Kidney (tissue), 14 donors: ENCODE results near the gene PPY. TPM values are rescaled to one million over a fixed set of nuclear protein-coding genes. Genes with fewer than 3 reads are reported as not detected.

Source experiments
- DNase-seq, 5 donors: peaks; one replicate each; pipeline ENCODE4 v3.0.0-alpha.2; 2013 to 2020
- FAIRE-seq: peaks from 2 replicates; lab custom pipeline; 2012; peaks lifted over from hg19 to GRCh38; lab: Jason Lieb, UNC
- H3K27ac ChIP-seq, 2 donors: one replicate each; pipeline ENCODE4 v1.7.0; 2013; ENCODE audit warnings: low read depth in 2 of 2, low read length in 2 of 2, inconsistent platforms in 1 of 2
- H3K27me3 ChIP-seq: one replicate; pipeline ENCODE4 v1.7.1; 2013; ENCODE audit warnings: low read length, inconsistent platforms; ENCODE audit not compliant: control insufficient read depth, insufficient read depth
- H3K36me3 ChIP-seq, 3 donors: one replicate each; pipeline versions ENCODE4 v1.7.0 to v1.7.1; 2013; ENCODE audit warnings: low read length in 3 of 3, control low read depth in 1 of 3, inconsistent platforms in 1 of 3; ENCODE audit not compliant: insufficient read depth in 3 of 3, control insufficient read depth in 2 of 3
- H3K4me1 ChIP-seq, 3 donors: one replicate each; pipeline versions ENCODE4 v1.7.0 to v1.7.1; 2013; ENCODE audit warnings: low read length in 3 of 3, inconsistent platforms in 1 of 3, low read depth in 1 of 3; ENCODE audit not compliant: control insufficient read depth in 2 of 3, insufficient read depth in 2 of 3
- H3K4me3 ChIP-seq, 3 donors: one replicate each; pipeline versions ENCODE4 v1.7.0 to v1.8.1; 2013; ENCODE audit warnings: low read length in 3 of 3, control low read depth in 1 of 3, inconsistent platforms in 1 of 3
- H3K9ac ChIP-seq, 3 donors: one replicate each; pipeline versions ENCODE4 v1.7.0 to v1.7.1; 2013; ENCODE audit warnings: low read length in 3 of 3, control low read depth in 1 of 3, inconsistent platforms in 1 of 3
- H3K9me3 ChIP-seq, 3 donors: one replicate each; pipeline versions ENCODE4 v1.7.0 to v1.7.1; 2013; ENCODE audit warnings: low read length in 3 of 3, control low read depth in 1 of 3, inconsistent platforms in 1 of 3; ENCODE audit not compliant: control insufficient read depth in 2 of 3, insufficient read depth in 1 of 3
- intact Hi-C: fragments of 100-400 bp; cut with DNase I; formaldehyde crosslinking; loops from one replicate; pipeline ENCODE4 v1.11.1; 2022
- polyA plus RNA-seq: library from polyadenylated mRNA; stranded (reverse); fragments of 350-450 nt; fragmentation: Illumina TruSeq; extraction: RNeasy Lipid Tissue Mini Kit (QIAGEN cat#74804); gene quantifications from one replicate; pipeline ENCODE4 v1.2.3, GENCODE V29; 2014; ENCODE audit warnings: low read depth, low replicate concordance; ENCODE audit not compliant: insufficient read depth
- total RNA-seq: library from RNA; stranded (reverse); fragmentation: NEBNext Ultra II Directional; extraction: Animal tissue kit (Norgen Biotek cat#: 25700); gene quantifications from one replicate; pipeline ENCODE4 v1.2.1, GENCODE V29; 2021
- TF ChIP-seq, protein P1 (sequence below): IDR thresholded peaks from 3 replicates; pipeline ENCODE4 v1.5.1; 2012; ENCODE audit warnings: mild to moderate bottlenecking, moderate library complexity, borderline replicate concordance; ENCODE audit not compliant: insufficient read depth; ENCODE audit errors: extremely low read depth
- donor health status: control.
- donor health status: control.
- donor health status: control.
- donor health status: control.
- donor health status: control.
- donor health status: DM: yes; HTN: yes; CAD: no.
- donor health status: Normal renal cell carcinoma (clear cell type).

The PPY gene
- total and polyA plus RNA-seq, 2 donors from 2014 or later, result not detected

DNA sequence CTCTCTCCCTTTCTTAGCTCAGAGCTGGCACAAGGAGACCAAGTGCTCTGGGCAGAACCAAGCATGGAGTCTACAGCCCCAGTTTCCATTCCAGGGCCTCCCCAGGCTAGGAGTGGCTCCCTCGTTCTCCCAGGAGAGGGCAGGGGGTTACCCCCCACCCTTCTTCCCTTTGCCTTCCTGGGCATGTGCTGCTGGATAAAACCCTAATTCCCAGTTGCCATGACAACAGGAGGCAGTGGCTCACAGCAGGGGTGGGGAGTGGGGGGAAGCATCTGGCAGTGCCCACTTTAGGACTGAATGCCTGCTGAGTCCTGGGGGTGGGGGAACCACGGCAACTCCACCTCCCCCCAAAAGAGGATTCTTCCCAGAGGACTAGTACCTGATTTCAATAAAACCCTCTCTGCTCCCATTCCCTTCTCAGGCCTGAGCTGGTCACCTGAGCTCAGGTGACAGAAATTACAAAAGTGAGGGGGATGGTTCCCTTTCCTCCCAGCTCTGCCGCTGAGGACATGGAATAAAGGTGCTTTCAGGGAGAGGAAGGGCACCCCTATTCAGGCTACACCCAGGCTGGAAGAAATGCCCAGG lies 36.8 kb downstream of the PPY start:
- Histone ChIP-seq H3K27me3 (no peaks in the 10 kb centered on the region), H3K9me3 (no peaks in the 10 kb centered on the region), H3K9ac (no peak overlapping the region), H3K27ac (no peak overlapping the region), H3K4me3 (peak overlapping the region in 1 of 3 donors; percentile 69), H3K36me3 (no peaks in the 10 kb centered on the region), H3K4me1 (peaks cover 0 to 21% (median 0%) of the 10 kb centered on the region in 3 donors)
- TF ChIP-seq, protein P1, sequence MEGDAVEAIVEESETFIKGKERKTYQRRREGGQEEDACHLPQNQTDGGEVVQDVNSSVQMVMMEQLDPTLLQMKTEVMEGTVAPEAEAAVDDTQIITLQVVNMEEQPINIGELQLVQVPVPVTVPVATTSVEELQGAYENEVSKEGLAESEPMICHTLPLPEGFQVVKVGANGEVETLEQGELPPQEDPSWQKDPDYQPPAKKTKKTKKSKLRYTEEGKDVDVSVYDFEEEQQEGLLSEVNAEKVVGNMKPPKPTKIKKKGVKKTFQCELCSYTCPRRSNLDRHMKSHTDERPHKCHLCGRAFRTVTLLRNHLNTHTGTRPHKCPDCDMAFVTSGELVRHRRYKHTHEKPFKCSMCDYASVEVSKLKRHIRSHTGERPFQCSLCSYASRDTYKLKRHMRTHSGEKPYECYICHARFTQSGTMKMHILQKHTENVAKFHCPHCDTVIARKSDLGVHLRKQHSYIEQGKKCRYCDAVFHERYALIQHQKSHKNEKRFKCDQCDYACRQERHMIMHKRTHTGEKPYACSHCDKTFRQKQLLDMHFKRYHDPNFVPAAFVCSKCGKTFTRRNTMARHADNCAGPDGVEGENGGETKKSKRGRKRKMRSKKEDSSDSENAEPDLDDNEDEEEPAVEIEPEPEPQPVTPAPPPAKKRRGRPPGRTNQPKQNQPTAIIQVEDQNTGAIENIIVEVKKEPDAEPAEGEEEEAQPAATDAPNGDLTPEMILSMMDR, result no peak
- FAIRE-seq, result no peak
- no peak for DNase-seq
- intact Hi-C loops, result no loop called here

- H3K9me3 ChIP-seq, result no peaks in the 10 kb centered on the region
- no peak overlapping the region for H3K4me3 ChIP-seq
- no peak overlapping the region for H3K9ac ChIP-seq
- intact Hi-C loops, result no loop called here
- H3K27me3 ChIP-seq, result no peaks in the 10 kb centered on the region
- H3K36me3 ChIP-seq, result no peaks in the 10 kb centered on the region
- no peak overlapping the region for H3K27ac ChIP-seq
- DNase-seq, result no peak
- FAIRE-seq, result no peak
- TF ChIP-seq, protein P1, result no peak
- H3K4me1 ChIP-seq, result peaks cover 0 to 23% (median 0%) of the 10 kb centered on the region in 3 donors
These were observed 40.3 kb downstream of the PPY start for GRCh38 chr17:43901861-43902589.

- no peak overlapping the region for H3K27ac ChIP-seq
- peaks cover 0 to 18% (median 0%) of the 10 kb centered on the region in 3 donors for H3K4me1 ChIP-seq
- peak in 4 of 5 donors; percentile 66 to 76 (median 74) for DNase-seq
- FAIRE-seq, result no peak
- H3K9me3 ChIP-seq, result no peaks in the 10 kb centered on the region
- no peaks in the 10 kb centered on the region for H3K27me3 ChIP-seq
- TF ChIP-seq, protein P1, result no peak
- H3K36me3 ChIP-seq, result no peaks in the 10 kb centered on the region
- H3K4me3 ChIP-seq, result peak overlapping the region; percentile 59 to 61 (median 59)
- peak overlapping the region; percentile 9 to 35 (median 34) for H3K9ac ChIP-seq
- intact Hi-C loops, result no loop called here
These were observed 41.2 kb downstream of the PPY start for GRCh38 chr17:43900858-43901754.
